T-helper 17 cell (primary cell): ENCODE data around the gene TJP1. TPM values are rescaled to one million over a fixed set of nuclear protein-coding genes. Genes with fewer than 3 reads are reported as not detected.
"Not testable (repeated sequence)": the region's sequence is repeated elsewhere in the genome, so short reads cannot be mapped to it uniquely, and the experiment has no call there.

Experiments used
- ATAC-seq: fragments of 150-1000 bp; cut with Tn5 transposase; 2 replicates; pipeline ENCODE4 v1.10.0; 2021; ENCODE audit warnings: mild to moderate bottlenecking, moderate library complexity
- DNase-seq, 3 donors: peaks; one replicate each; pipeline versions ENCODE4 v3.0.0 to v3.0.0-alpha.2; 2020 to 2021
- H3K9me3 ChIP-seq: one replicate; pipeline ENCODE4 v1.7.0; 2013; ENCODE audit warnings: low read length, mild to moderate bottlenecking; ENCODE audit not compliant: control insufficient read depth, poor library complexity, severe bottlenecking
- H3K27ac Mint-ChIP-seq: one replicate; pipeline ENCODE4 v1.8.0; 2022; ENCODE audit warnings: mild to moderate bottlenecking, moderate library complexity, mixed read lengths
- H3K27me3 Mint-ChIP-seq: one replicate; pipeline ENCODE4 v1.8.0; 2022; ENCODE audit warnings: mixed read lengths
- H3K36me3 Mint-ChIP-seq: one replicate; pipeline ENCODE4 v1.8.0; 2022; ENCODE audit warnings: low read depth, mixed read lengths
- H3K4me1 Mint-ChIP-seq: one replicate; pipeline ENCODE4 v1.8.0; 2022; ENCODE audit warnings: mild to moderate bottlenecking, mixed read lengths
- H3K4me3 Mint-ChIP-seq: one replicate; pipeline ENCODE4 v1.8.0; 2022; ENCODE audit warnings: mild to moderate bottlenecking, moderate library complexity, mixed read lengths
- total RNA-seq, 4 donors: library from RNA in 2 of 4; stranded (reverse) in 2 of 4; gene quantifications; one replicate each; pipeline ENCODE4 v1.2.3 and lab custom pipeline; 2022 to 2026

The TJP1 gene
- total RNA-seq, 2 donors from 2014 or later, result 0.16 TPM; not detected in 1

DNA sequence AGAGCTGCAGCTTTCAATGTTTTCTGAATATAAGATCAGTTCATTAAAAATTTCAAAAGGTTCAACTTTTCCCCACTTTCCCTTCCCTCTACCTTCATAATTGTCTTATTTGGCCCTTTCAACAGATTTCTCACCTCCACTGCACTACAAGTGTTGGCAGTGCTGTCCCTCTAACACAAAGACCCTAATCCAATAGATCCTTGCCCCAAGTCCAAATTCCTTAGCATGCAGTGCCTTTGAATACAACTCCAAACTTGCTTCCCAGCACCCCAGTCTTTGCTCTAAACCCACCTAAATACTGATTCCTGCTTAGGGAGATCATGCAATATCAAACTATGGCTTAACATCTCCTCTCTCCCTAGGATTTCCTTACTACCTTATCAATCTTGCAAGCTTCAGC, 43.9 kb downstream of the TJP1 start:
- peaks cover 4% of the 10 kb centered on the region for H3K36me3 Mint-ChIP-seq
- H3K4me1 Mint-ChIP-seq, result no peaks in the 10 kb centered on the region
- H3K27me3 Mint-ChIP-seq, result peaks cover 35% of the 10 kb centered on the region
- H3K27ac Mint-ChIP-seq, result no peak overlapping the region
- DNase-seq (no peak), ATAC-seq (no peak)
- no peak overlapping the region for H3K4me3 Mint-ChIP-seq
- H3K9me3 ChIP-seq, result no peaks in the 10 kb centered on the region

- Mint-ChIP-seq H3K4me3 (no peak overlapping the region), H3K4me1 (no peaks in the 10 kb centered on the region), H3K27ac (no peak overlapping the region), H3K36me3 (peaks cover 4% of the 10 kb centered on the region), H3K27me3 (peaks cover 39% of the 10 kb centered on the region)
- DNase-seq, result no peak
- H3K9me3 ChIP-seq, result no peaks in the 10 kb centered on the region
- no peak for ATAC-seq
These were observed 45.4 kb downstream of the TJP1 start for GRCh38 chr15:29776859-29777258.

- peaks cover 4% of the 10 kb centered on the region for H3K36me3 Mint-ChIP-seq
- H3K4me3 Mint-ChIP-seq, result no peak overlapping the region
- DNase-seq (no peak), ATAC-seq (no peak)
- H3K9me3 ChIP-seq, result no peaks in the 10 kb centered on the region
- no peak overlapping the region for H3K27ac Mint-ChIP-seq
- peaks cover 2% of the 10 kb centered on the region for H3K4me1 Mint-ChIP-seq
- peaks cover 45% of the 10 kb centered on the region for H3K27me3 Mint-ChIP-seq
These were observed 47.4 kb downstream of the TJP1 start for GRCh38 chr15:29774900-29775299.

- no peaks in the 10 kb centered on the region for H3K9me3 ChIP-seq
- Mint-ChIP-seq H3K27ac (no peak overlapping the region), H3K4me3 (no peak overlapping the region), H3K27me3 (peaks cover 46% of the 10 kb centered on the region), H3K36me3 (peaks cover 4% of the 10 kb centered on the region), H3K4me1 (peaks cover 2% of the 10 kb centered on the region)
- ATAC-seq (no peak), DNase-seq (no peak)
These were observed 48.5 kb downstream of the TJP1 start for GRCh38 chr15:29773816-29774215.

- Mint-ChIP-seq H3K4me1 (peaks cover 2% of the 10 kb centered on the region), H3K36me3 (no peaks in the 10 kb centered on the region), H3K4me3 (no peak overlapping the region), H3K27me3 (peaks cover 45% of the 10 kb centered on the region), H3K27ac (no peak overlapping the region)
- ATAC-seq (no peak), DNase-seq (no peak)
- H3K9me3 ChIP-seq, result no peaks in the 10 kb centered on the region
These were observed 49.3 kb downstream of the TJP1 start for GRCh38 chr15:29773000-29773399.

- Mint-ChIP-seq H3K4me1 (peaks cover 2% of the 10 kb centered on the region), H3K36me3 (no peaks in the 10 kb centered on the region), H3K4me3 (no peak overlapping the region), H3K27ac (no peak overlapping the region), H3K27me3 (peaks cover 63% of the 10 kb centered on the region)
- no peaks in the 10 kb centered on the region for H3K9me3 ChIP-seq
- no peak for DNase-seq
- ATAC-seq, result no peak
These were observed 51.5 kb downstream of the TJP1 start for GRCh38 chr15:29770796-29771195.

- H3K4me1 Mint-ChIP-seq, result no peaks in the 10 kb centered on the region
- DNase-seq (no peak), ATAC-seq (no peak)
- no peaks in the 10 kb centered on the region for H3K9me3 ChIP-seq
- H3K4me3 Mint-ChIP-seq, result no peak overlapping the region
- no peaks in the 10 kb centered on the region for H3K36me3 Mint-ChIP-seq
- no peak overlapping the region for H3K27ac Mint-ChIP-seq
- peaks cover 54% of the 10 kb centered on the region for H3K27me3 Mint-ChIP-seq
These were observed 56.3 kb downstream of the TJP1 start for GRCh38 chr15:29765898-29766527.

GRCh38 chr15:29765234-29765841, 56.9 kb downstream of the TJP1 start:
- DNase-seq (no peak), ATAC-seq (no peak)
- H3K27ac Mint-ChIP-seq, result no peak overlapping the region
- no peak overlapping the region for H3K4me3 Mint-ChIP-seq
- H3K36me3 Mint-ChIP-seq, result no peaks in the 10 kb centered on the region
- H3K27me3 Mint-ChIP-seq, result peaks cover 53% of the 10 kb centered on the region
- H3K4me1 Mint-ChIP-seq, result no peaks in the 10 kb centered on the region
- H3K9me3 ChIP-seq, result no peaks in the 10 kb centered on the region

GRCh38 chr15:29759596-29759995, 62.7 kb downstream of the TJP1 start:
- no peak for ATAC-seq
- Mint-ChIP-seq H3K4me3 (no peak overlapping the region), H3K4me1 (no peaks in the 10 kb centered on the region), H3K27me3 (peaks cover 36% of the 10 kb centered on the region), H3K36me3 (no peaks in the 10 kb centered on the region), H3K27ac (no peak overlapping the region)
- DNase-seq, result no peak
- no peaks in the 10 kb centered on the region for H3K9me3 ChIP-seq

GRCh38 chr15:29756358-29757267, 65.7 kb downstream of the TJP1 start:
- Mint-ChIP-seq H3K4me3 (no peak overlapping the region), H3K36me3 (no peaks in the 10 kb centered on the region), H3K27ac (no peak overlapping the region), H3K27me3 (peaks cover 29% of the 10 kb centered on the region), H3K4me1 (no peaks in the 10 kb centered on the region)
- DNase-seq, result no peak
- no peak for ATAC-seq
- no peaks in the 10 kb centered on the region for H3K9me3 ChIP-seq

- not testable (repeated sequence) for H3K4me3 Mint-ChIP-seq, H3K4me1 Mint-ChIP-seq, DNase-seq, H3K27ac Mint-ChIP-seq, H3K9me3 ChIP-seq, ATAC-seq, H3K36me3 Mint-ChIP-seq
- H3K27me3 Mint-ChIP-seq, result peaks cover 31% of the 10 kb centered on the region
These were observed 68.3 kb downstream of the TJP1 start for GRCh38 chr15:29754009-29754408.

DNA sequence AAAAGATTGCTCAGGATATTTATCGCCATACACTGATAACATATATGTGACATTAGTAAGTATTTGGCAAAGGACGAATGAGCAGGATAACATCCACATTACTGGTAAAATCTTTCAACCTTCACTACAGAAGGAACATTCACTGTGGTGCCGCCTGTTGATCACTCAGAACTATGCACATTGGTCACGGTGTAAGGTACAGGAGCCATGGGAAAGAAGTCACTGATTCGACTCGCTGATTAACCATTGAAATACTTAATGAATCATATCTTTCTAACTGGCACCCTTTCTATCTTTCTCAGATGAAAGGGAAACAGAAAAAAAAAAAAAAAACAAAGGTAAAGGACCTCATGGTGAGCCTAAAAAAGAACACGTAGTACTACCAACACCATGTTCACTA, 68.8 kb downstream of the TJP1 start:
- DNase-seq (no peak), ATAC-seq (no peak)
- no peaks in the 10 kb centered on the region for H3K9me3 ChIP-seq
- Mint-ChIP-seq H3K36me3 (no peaks in the 10 kb centered on the region), H3K4me3 (no peak overlapping the region), H3K27ac (no peak overlapping the region), H3K27me3 (peaks cover 33% of the 10 kb centered on the region), H3K4me1 (no peaks in the 10 kb centered on the region)

GRCh38 chr15:29750754-29751153, 71.5 kb downstream of the TJP1 start:
- DNase-seq (no peak), ATAC-seq (no peak)
- H3K36me3 Mint-ChIP-seq, result no peaks in the 10 kb centered on the region
- H3K4me1 Mint-ChIP-seq, result no peaks in the 10 kb centered on the region
- H3K27me3 Mint-ChIP-seq, result peaks cover 28% of the 10 kb centered on the region
- no peak overlapping the region for H3K4me3 Mint-ChIP-seq
- H3K27ac Mint-ChIP-seq, result no peak overlapping the region
- H3K9me3 ChIP-seq, result no peaks in the 10 kb centered on the region
